ENCODE measurements around the gene COL27A1. TPM values are rescaled to one million over a fixed set of nuclear protein-coding genes. Genes with fewer than 3 reads are reported as not detected.

COL27A1 gene
- total RNA-seq, 3 donors from 2014 or later: 3.1 to 13.6 (median 4.0) TPM

- no peaks in the 10 kb centered on the region for H3K4me1 ChIP-seq (ENCODE audit: low read depth)
- intact Hi-C loops (cut with DNase I, micrococcal nuclease): no loop called here
- no peak for TF ChIP-seq CTCF (IDR thresholded peaks at IDR 0.05)
- no peaks in the 10 kb centered on the region for H3K36me3 ChIP-seq (ENCODE audit: low read depth)
- no peaks in the 10 kb centered on the region for H3K9me3 ChIP-seq
- no peak overlapping the region for H3K4me3 ChIP-seq
- ATAC-seq: no peak
- no peak for DNase-seq
Observed at GRCh38 chr9:114202849-114203248, 47.5 kb downstream of the COL27A1 start.

GRCh38 chr9:114203410-114204140, 48.2 kb downstream of the COL27A1 start:
- intact Hi-C loops (cut with DNase I, micrococcal nuclease): no loop called here
- ATAC-seq (no peak), DNase-seq (no peak)
- no peak for TF ChIP-seq CTCF (IDR thresholded peaks at IDR 0.05)
- Histone ChIP-seq H3K4me1 (ENCODE audit: low read depth) (no peaks in the 10 kb centered on the region), H3K36me3 (ENCODE audit: low read depth) (no peaks in the 10 kb centered on the region), H3K4me3 (no peak overlapping the region), H3K9me3 (no peaks in the 10 kb centered on the region)

- Histone ChIP-seq H3K4me3 (no peak overlapping the region), H3K9me3 (no peaks in the 10 kb centered on the region), H3K36me3 (ENCODE audit: low read depth) (no peaks in the 10 kb centered on the region), H3K4me1 (ENCODE audit: low read depth) (no peaks in the 10 kb centered on the region)
- TF ChIP-seq CTCF (IDR thresholded peaks at IDR 0.05): no peak
- intact Hi-C loops (cut with DNase I, micrococcal nuclease): no loop called here
- ATAC-seq (no peak), DNase-seq (no peak)
Observed at GRCh38 chr9:114204265-114204664, 48.9 kb downstream of the COL27A1 start.

- no peaks in the 10 kb centered on the region for H3K36me3 ChIP-seq (ENCODE audit: low read depth)
- no peak for DNase-seq
- no peaks in the 10 kb centered on the region for H3K4me1 ChIP-seq (ENCODE audit: low read depth)
- no peak overlapping the region for H3K4me3 ChIP-seq
- ATAC-seq: no peak
- no peaks in the 10 kb centered on the region for H3K9me3 ChIP-seq
- intact Hi-C loops (cut with DNase I, micrococcal nuclease): no loop called here
- no peak for TF ChIP-seq CTCF (IDR thresholded peaks at IDR 0.05)
Observed at GRCh38 chr9:114205171-114206015, 50.1 kb downstream of the COL27A1 start.

- no peak for DNase-seq
- TF ChIP-seq CTCF (IDR thresholded peaks at IDR 0.05): no peak
- no peak for ATAC-seq
- Histone ChIP-seq H3K4me1 (ENCODE audit: low read depth) (no peaks in the 10 kb centered on the region), H3K36me3 (ENCODE audit: low read depth) (no peaks in the 10 kb centered on the region), H3K4me3 (no peak overlapping the region), H3K9me3 (no peaks in the 10 kb centered on the region)
- intact Hi-C loops (cut with DNase I, micrococcal nuclease): no loop called here
Observed at GRCh38 chr9:114206221-114206789, 51.0 kb downstream of the COL27A1 start.
